ENCODE results near the gene FGD6. TPM values are rescaled to one million over a fixed set of nuclear protein-coding genes. Genes with fewer than 3 reads are reported as not detected.

The FGD6 gene
- total RNA-seq, 2 experiments from 2014 or later, result 1.5 TPM

- CTCF ChIA-PET, result interaction anchor here (0.7 to 1.3 kb wide), 2 partner anchors 16 kb away, joined by 3 read pairs; no protein-coding TSS in a partner anchor
- H3K4me3 ChIP-seq (ENCODE audit: low read length), result no peak overlapping the region
- Mint-ChIP-seq H3K36me3 (ENCODE audit: low read depth) (peaks cover 9% of the 10 kb centered on the region), H3K27me3 (no peaks in the 10 kb centered on the region), H3K9me3 (no peaks in the 10 kb centered on the region), H3K4me1 (ENCODE audit: low read depth) (peaks cover 49% of the 10 kb centered on the region), H3K27ac (no peak overlapping the region), H3K4me3 (no peak overlapping the region)
- DNase-seq, result no peak
- H3K4me1 ChIP-seq (ENCODE audit: insufficient read depth, low read length), result no peaks in the 10 kb centered on the region
- no peaks in the 10 kb centered on the region for H3K9me3 ChIP-seq (ENCODE audit: control insufficient read depth in 1 of 2, insufficient read depth in 1 of 2, low read length in 2 of 2)
- intact Hi-C loops (cut with DNase I, micrococcal nuclease), result no loop called here
- peaks cover 2% of the 10 kb centered on the region for H3K36me3 ChIP-seq (ENCODE audit: insufficient read depth, low read length)
- no peak overlapping the region for H3K27ac ChIP-seq (ENCODE audit: low read depth in 1 of 2, low read length in 2 of 2)
- no peak for ATAC-seq (ENCODE audit: poor library complexity)
- POLR2A ChIA-PET, result no interaction called here
- TF ChIP-seq, protein P1, sequence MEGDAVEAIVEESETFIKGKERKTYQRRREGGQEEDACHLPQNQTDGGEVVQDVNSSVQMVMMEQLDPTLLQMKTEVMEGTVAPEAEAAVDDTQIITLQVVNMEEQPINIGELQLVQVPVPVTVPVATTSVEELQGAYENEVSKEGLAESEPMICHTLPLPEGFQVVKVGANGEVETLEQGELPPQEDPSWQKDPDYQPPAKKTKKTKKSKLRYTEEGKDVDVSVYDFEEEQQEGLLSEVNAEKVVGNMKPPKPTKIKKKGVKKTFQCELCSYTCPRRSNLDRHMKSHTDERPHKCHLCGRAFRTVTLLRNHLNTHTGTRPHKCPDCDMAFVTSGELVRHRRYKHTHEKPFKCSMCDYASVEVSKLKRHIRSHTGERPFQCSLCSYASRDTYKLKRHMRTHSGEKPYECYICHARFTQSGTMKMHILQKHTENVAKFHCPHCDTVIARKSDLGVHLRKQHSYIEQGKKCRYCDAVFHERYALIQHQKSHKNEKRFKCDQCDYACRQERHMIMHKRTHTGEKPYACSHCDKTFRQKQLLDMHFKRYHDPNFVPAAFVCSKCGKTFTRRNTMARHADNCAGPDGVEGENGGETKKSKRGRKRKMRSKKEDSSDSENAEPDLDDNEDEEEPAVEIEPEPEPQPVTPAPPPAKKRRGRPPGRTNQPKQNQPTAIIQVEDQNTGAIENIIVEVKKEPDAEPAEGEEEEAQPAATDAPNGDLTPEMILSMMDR (IDR thresholded peaks at IDR 0.05), result no peak
- H3K27me3 ChIP-seq (ENCODE audit: control insufficient read depth in 1 of 2, insufficient read depth in 2 of 2, low read length in 2 of 2), result no peaks in the 10 kb centered on the region
These were observed 13.9 kb upstream of the FGD6 start for GRCh38 chr12:95231190-95231589.

GRCh38 chr12:95230313-95230712 lies 13.0 kb upstream of the FGD6 start:
- intact Hi-C loops (cut with DNase I, micrococcal nuclease), result no loop called here
- CTCF ChIA-PET, result interaction anchor here (0.7 to 1.3 kb wide), 3 partner anchors 9 to 16 kb away, joined by 3 read pairs; no protein-coding TSS in a partner anchor
- TF ChIP-seq, protein P1 (IDR thresholded peaks at IDR 0.05), result no peak
- POLR2A ChIA-PET, result no interaction called here
- Mint-ChIP-seq H3K9me3 (no peaks in the 10 kb centered on the region), H3K27ac (no peak overlapping the region), H3K4me1 (ENCODE audit: low read depth) (peaks cover 55% of the 10 kb centered on the region), H3K27me3 (no peaks in the 10 kb centered on the region), H3K4me3 (no peak overlapping the region), H3K36me3 (ENCODE audit: low read depth) (peaks cover 15% of the 10 kb centered on the region)
- no peak overlapping the region for H3K4me3 ChIP-seq (ENCODE audit: low read length)
- no peaks in the 10 kb centered on the region for H3K9me3 ChIP-seq (ENCODE audit: control insufficient read depth in 1 of 2, insufficient read depth in 1 of 2, low read length in 2 of 2)
- DNase-seq (no peak), ATAC-seq (ENCODE audit: poor library complexity) (no peak)
- H3K27me3 ChIP-seq (ENCODE audit: control insufficient read depth in 1 of 2, insufficient read depth in 2 of 2, low read length in 2 of 2), result no peaks in the 10 kb centered on the region
- H3K4me1 ChIP-seq (ENCODE audit: insufficient read depth, low read length), result no peaks in the 10 kb centered on the region
- H3K27ac ChIP-seq (ENCODE audit: low read depth in 1 of 2, low read length in 2 of 2), result no peak overlapping the region
- H3K36me3 ChIP-seq (ENCODE audit: insufficient read depth, low read length), result peaks cover 2% of the 10 kb centered on the region

GRCh38 chr12:95229636-95230035 lies 12.4 kb upstream of the FGD6 start:
- H3K4me3 Mint-ChIP-seq, result no peak overlapping the region

More at GRCh38 chr12:95229636-95230035, 12.4 kb upstream of the FGD6 start:
- POLR2A ChIA-PET, result no interaction called here
- Histone ChIP-seq H3K9me3 (ENCODE audit: control insufficient read depth in 1 of 2, insufficient read depth in 1 of 2, low read length in 2 of 2) (no peaks in the 10 kb centered on the region), H3K27me3 (ENCODE audit: control insufficient read depth in 1 of 2, insufficient read depth in 2 of 2, low read length in 2 of 2) (no peaks in the 10 kb centered on the region), H3K27ac (ENCODE audit: low read depth in 1 of 2, low read length in 2 of 2) (no peak overlapping the region), H3K4me3 (ENCODE audit: low read length) (no peak overlapping the region), H3K4me1 (ENCODE audit: insufficient read depth, low read length) (no peaks in the 10 kb centered on the region), H3K36me3 (ENCODE audit: insufficient read depth, low read length) (peaks cover 9% of the 10 kb centered on the region)
- DNase-seq (no peak), ATAC-seq (ENCODE audit: poor library complexity) (no peak)
- intact Hi-C loops (cut with DNase I, micrococcal nuclease), result loop anchor here in 1 of 2 experiments (10.0 kb wide), 1 partner anchor 1795 kb away; no protein-coding TSS in a partner anchor
- Mint-ChIP-seq H3K9me3 (no peaks in the 10 kb centered on the region), H3K4me1 (ENCODE audit: low read depth) (peaks cover 59% of the 10 kb centered on the region), H3K27me3 (no peaks in the 10 kb centered on the region), H3K36me3 (ENCODE audit: low read depth) (peaks cover 19% of the 10 kb centered on the region), H3K27ac (no peak overlapping the region)
- CTCF ChIA-PET, result no interaction called here
- TF ChIP-seq, protein P1 (IDR thresholded peaks at IDR 0.05), result no peak
